GM20000 (cell line): ENCODE results near the gene TXNL1.

Experiments used
- DNase-seq: peaks from one replicate; pipeline ENCODE4 v3.0.0; 2012; ENCODE audit warnings: low spot score
- TF ChIP-seq, protein P1 (sequence below): IDR thresholded peaks from 2 replicates; pipeline ENCODE4 v1.5.1; 2012; ENCODE audit warnings: mild to moderate bottlenecking, control low read depth; ENCODE audit errors: extremely low read depth, missing control alignments

Gene TXNL1

DNA sequence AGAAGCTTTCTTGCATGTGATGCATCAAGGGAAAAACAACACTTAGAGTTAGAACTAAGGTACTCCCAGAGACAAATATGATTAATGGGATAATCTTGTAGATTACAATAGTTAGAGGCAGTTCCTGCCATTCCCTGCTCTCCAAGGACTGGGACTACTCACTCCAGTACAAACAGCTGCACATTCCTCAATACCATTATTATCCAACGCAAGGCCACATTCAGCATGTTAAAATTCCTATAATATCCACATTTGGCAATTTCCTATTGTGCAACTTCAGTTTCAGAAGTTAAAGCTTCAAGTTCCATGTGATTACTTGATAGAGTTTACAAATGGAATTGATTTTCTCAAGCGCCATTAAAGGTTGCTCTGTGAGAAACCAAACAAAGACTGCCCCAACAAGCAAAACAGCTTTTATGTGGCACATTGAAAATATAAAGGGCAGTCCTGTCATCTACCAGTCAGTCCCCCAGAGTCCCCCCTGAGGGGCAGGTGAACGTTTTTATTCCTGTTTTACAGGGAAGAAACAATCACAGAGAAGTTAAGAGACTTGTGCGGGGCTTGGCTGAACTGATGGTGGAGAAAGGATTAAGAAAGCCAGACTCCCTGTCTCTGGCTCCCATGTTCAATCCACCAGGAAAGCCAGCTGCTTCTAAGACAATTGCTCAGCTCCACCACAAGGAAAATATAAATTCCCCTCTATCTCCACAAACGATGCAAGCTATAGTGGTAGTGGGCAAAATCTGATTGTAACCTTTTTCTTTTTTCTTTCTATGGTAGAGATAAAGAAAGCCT, 72.6 kb downstream of the TXNL1 start:
- TF ChIP-seq, protein P1, sequence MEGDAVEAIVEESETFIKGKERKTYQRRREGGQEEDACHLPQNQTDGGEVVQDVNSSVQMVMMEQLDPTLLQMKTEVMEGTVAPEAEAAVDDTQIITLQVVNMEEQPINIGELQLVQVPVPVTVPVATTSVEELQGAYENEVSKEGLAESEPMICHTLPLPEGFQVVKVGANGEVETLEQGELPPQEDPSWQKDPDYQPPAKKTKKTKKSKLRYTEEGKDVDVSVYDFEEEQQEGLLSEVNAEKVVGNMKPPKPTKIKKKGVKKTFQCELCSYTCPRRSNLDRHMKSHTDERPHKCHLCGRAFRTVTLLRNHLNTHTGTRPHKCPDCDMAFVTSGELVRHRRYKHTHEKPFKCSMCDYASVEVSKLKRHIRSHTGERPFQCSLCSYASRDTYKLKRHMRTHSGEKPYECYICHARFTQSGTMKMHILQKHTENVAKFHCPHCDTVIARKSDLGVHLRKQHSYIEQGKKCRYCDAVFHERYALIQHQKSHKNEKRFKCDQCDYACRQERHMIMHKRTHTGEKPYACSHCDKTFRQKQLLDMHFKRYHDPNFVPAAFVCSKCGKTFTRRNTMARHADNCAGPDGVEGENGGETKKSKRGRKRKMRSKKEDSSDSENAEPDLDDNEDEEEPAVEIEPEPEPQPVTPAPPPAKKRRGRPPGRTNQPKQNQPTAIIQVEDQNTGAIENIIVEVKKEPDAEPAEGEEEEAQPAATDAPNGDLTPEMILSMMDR: no peak
- no peak for DNase-seq

DNA sequence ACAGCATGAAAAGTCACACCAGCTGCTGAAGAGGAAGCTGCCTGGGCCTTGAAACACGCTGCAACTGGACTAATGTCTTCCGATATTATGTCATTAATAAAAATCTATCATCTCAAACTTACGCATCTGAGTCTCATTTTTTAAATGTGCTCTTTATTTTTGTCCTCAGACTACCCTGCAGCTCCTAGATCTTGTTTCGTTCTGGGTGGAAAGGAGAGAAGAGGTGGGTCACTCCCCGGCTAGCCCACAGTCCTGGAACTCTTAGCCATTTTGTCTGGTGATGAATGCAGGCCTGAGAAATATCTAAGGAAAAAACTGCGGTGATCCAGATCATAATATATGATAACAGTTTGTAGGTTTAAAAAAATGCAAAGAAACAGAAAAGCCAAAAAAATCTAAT, 73.3 kb downstream of the TXNL1 start:
- TF ChIP-seq, protein P1: no peak
- no peak for DNase-seq

DNA sequence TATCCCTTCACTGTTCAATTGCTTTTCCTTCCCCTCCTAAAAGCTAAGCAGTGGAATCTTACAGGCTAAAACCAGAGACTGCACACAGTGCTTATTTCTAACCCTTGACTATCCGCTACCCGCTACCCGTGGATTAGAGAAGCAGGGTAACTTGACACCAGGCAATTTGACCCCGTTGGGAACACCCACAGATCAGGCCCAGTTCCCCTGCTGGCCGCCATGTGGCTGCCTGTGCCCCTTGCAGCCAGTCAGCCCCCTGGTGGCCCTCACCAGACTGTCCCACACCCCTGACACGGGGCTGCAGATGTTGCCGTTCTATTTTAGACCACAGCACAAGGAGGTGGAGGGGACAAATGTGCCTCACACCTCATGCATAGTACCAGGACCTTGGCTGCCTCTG, 74.8 kb downstream of the TXNL1 start:
- DNase-seq: no peak
- TF ChIP-seq, protein P1: peak; percentile 27

DNA sequence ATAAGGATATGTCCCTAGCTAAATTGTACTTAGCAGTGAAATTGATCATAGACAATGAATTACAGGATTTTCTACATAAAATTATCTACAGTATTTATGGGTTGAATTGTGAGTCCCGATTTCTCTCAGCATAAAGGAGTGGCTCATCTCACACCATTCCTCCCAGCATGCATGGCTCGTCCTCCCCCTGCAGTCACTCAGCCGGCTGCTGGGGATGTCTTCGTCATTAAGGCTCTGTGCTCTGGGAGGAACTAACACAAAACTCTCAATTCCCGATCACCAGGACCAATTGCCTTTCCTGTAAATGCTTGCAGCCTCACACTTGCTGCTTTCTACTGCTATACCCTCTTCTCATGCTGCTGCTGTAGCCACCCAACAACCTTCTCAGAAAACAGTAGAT, 75.9 kb downstream of the TXNL1 start:
- no peak for DNase-seq
- TF ChIP-seq, protein P1: no peak

DNA sequence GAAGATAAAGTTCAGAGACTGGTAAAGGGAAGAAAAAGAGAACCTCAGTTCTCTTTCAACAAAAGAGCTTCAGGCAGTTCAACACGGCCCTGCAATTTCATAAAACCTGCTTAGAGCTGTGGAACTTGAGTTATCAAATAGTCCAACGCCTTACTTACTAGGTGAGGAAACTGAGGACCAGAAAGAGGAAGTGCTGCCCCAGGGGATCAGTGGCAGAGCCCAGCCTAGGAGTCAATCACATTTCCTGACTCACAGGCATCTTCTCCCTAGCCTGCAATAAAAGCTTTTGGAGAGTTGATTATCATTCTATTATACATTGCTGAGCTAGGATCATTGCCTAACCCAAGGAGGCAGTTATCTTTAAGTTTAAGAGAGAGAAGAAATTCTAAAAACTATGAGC, 77.4 kb downstream of the TXNL1 start:
- TF ChIP-seq, protein P1: no peak
- no peak for DNase-seq

DNA sequence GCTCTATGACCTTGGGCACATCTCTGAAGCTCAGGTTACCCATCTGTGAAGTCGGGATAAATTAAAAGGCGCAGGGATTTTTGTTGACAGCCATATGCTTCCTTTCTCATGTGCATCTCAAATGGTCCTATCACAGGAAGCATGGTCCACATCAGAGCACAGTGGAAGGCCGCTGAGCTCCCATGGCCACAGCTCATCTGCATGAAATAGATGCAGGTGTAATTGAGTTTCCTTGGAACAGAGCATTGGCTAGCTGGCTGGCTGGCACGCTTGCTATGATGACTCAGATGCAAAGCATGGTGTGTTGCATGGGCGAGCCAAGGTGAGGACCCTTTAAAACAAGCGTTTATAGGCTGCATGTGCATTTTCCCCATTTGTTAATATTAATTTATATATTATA, 79.3 kb downstream of the TXNL1 start:
- TF ChIP-seq, protein P1: no peak

DNA sequence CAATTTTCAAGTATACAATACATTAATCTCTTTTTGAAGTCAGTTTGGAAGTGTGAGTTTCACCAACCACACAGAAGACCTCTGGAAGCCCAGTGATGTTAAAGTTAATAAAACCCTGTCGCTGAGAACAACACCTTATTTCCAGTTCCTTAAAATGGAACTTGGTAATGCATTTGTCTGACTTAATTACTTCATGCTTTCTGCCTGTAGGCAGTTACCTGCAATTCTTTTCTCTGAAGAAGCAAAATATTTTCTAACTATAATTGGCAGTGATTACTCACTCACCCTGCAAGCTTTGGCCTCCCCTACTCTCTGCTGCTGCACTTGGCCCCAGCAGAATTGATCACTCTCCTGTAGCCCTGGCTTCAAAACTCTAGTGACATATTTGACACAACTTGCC, 81.5 kb downstream of the TXNL1 start:
- TF ChIP-seq, protein P1: no peak
- DNase-seq: no peak

More for the DNA sequence above, 79.3 kb downstream of the TXNL1 start:
- DNase-seq: no peak
